AG10803 (cell line): ENCODE data around the gene CGB2.

ENCODE experiments used
- DNase-seq: peaks from one replicate; pipeline ENCODE4 v3.0.0; 2010; ENCODE audit warnings: low read depth
- H3K4me3 ChIP-seq: 2 replicates; pipeline ENCODE4 v1.5.1; 2011; ENCODE audit warnings: mild to moderate bottlenecking, low read length, control low read depth
- TF ChIP-seq, protein P1 (sequence below): conservative IDR thresholded peaks from 2 replicates; pipeline ENCODE4 v1.5.1; 2011; ENCODE audit warnings: mild to moderate bottlenecking, low read length, control low read depth, inconsistent platforms

CGB2 gene

GRCh38 chr19:48989701-48990291 lies 41.9 kb upstream of the CGB2 start:
- no peak overlapping the region; the same call in 1 of the 2 replicates for H3K4me3 ChIP-seq
- peak; percentile 63 for DNase-seq
- TF ChIP-seq, protein P1, sequence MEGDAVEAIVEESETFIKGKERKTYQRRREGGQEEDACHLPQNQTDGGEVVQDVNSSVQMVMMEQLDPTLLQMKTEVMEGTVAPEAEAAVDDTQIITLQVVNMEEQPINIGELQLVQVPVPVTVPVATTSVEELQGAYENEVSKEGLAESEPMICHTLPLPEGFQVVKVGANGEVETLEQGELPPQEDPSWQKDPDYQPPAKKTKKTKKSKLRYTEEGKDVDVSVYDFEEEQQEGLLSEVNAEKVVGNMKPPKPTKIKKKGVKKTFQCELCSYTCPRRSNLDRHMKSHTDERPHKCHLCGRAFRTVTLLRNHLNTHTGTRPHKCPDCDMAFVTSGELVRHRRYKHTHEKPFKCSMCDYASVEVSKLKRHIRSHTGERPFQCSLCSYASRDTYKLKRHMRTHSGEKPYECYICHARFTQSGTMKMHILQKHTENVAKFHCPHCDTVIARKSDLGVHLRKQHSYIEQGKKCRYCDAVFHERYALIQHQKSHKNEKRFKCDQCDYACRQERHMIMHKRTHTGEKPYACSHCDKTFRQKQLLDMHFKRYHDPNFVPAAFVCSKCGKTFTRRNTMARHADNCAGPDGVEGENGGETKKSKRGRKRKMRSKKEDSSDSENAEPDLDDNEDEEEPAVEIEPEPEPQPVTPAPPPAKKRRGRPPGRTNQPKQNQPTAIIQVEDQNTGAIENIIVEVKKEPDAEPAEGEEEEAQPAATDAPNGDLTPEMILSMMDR: no peak

DNA sequence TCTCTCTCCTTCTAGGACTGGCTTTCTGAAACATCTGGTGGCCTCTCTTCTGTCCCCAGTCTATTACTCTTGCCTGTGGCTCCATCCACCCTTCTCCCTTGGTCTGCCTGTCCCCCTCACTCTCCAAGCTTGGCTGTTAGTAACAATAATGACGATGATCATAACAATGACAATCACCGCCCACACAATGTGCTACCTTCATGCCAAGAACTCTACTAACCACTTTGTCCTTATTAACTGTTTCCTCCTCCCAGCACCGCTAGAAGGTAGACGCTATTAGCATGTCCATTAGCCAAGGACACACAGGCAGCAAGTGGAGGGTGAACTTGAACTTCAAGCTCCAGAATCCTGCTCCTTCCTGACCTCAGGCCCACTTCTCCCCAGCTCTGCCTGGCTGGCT lies 41.3 kb upstream of the CGB2 start:
- peak; percentile 9 for DNase-seq
- no peak overlapping the region for H3K4me3 ChIP-seq
- TF ChIP-seq, protein P1: no peak

DNA sequence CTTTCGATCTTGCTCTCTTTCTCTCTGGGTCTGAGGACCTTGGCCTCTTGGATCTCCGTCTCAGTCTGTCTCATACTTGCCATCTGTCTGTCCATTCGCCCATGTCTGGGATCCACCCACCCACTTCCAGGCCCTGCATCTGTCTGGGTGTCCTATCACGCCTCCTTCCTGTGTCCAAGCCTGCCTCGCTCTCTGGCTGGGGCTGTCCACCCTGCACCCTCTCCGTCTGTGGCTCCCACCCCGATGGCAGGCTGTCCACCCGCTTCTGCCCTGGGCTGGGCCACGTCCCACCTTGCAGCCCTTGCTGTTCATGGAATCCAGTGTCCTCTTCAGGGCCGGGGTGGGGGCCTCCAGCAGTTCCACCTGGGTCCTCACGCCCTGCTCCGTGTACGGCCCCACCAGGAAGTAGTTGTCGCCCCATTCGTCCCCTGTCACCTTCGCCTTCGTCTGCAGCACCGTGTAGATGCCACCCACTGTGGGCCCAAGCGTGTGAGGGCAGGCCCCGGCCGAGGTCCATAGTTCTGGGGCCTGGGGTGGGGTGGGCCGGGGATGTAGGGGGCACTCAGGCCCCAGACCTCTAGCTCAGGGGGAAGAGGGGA lies 40.6 kb upstream of the CGB2 start:
- DNase-seq: no peak
- TF ChIP-seq, protein P1: no peak
- peak overlapping the region; percentile 98 for H3K4me3 ChIP-seq

- TF ChIP-seq, protein P1: no peak
- peak overlapping the region; percentile 98 for H3K4me3 ChIP-seq
- peak; percentile 83 for DNase-seq
Observed at GRCh38 chr19:48991873-48992580, 39.7 kb upstream of the CGB2 start.

DNA sequence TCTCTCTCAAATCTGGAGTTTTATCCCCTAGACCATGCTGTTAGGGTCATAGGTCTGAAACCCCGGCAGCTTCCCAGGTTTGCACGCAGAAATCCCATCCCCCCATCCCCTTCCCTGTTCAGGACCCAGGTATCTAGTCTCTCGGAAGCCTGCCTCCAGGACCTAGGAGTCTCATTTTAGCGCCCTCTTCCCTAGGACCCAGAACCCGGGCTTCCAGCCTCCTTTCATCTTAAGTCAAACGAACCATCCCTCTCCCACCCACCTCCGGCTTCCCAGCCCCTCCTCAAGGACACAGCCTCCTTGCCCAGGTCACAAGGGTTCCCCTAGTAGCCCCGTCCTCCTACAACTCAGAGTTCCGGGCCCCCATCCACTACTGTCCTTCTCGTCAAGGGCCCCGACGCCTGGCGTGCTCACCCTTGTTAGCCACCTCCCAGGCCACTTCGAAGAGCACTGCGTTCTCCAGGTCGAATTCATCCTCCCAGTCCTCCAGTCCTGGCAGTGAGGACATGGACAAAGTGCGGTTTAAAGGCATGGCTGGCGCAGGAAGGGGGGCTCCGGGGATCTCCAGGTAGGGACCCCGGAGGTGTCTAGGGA lies 39.0 kb upstream of the CGB2 start:
- TF ChIP-seq, protein P1: no peak
- DNase-seq: no peak

DNA sequence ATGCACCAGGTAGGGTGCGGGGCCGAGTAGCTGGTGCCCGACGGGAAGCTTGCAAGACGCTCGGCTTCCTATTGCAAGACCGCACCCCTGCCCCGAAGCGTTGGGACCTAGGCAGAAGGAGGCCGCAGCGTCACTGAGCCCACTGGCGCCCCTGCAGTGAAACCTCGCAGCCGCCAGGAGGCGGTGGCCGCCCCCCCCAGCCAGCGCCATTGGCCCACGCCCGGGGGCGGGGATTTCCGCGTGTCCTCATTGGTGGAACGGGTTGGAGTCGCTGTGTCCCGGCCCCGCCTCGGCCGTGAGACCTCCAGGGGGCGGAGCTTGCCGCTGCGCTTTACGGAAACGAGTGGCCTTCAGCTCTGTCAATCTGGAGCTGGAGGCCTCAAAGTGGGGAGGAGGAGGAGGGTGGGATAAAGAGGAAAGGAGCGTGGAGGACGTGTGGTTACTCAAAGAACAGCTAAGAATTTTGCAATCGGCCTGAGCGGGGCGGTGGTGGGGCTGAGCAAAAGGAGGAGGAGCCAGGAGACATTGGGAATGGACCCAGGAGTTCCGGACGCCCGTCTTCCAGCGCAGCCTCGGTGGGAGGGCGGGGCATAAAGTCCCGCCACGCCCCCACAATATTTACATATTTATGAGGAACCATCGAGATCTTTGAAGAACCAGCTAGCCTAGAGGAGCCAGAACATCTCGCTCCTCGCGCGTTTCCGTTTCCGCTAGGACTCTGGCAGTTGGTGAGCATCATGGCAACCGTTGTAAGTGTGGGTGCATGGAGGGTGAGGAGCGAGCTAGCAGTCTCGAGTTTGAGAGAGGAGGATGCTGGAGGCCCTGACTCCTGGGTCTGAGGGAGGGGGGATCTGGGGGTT lies 38.3 kb upstream of the CGB2 start, which contains the start of the genes GYS1 and RUVBL2:
Gene GYS1, minus strand, starts transcription at position 135 of the 860 bp plus-strand sequence. CDS start 197 bp downstream, outside the sequence.
Gene RUVBL2, plus strand, starts transcription at position 713 of the 860 bp plus-strand sequence. Its CDS starts 25 bp downstream, at position 738.
- DNase-seq: peak; percentile 100
- H3K4me3 ChIP-seq: peak within 1 kb of the TSS; percentile 98
- TF ChIP-seq, protein P1: peak; percentile 80

More for the DNA sequence above, 39.0 kb upstream of the CGB2 start:
- H3K4me3 ChIP-seq: peak overlapping the region; percentile 98
